ENCODE data around the gene GRIK4.

GRIK4 gene

DNA sequence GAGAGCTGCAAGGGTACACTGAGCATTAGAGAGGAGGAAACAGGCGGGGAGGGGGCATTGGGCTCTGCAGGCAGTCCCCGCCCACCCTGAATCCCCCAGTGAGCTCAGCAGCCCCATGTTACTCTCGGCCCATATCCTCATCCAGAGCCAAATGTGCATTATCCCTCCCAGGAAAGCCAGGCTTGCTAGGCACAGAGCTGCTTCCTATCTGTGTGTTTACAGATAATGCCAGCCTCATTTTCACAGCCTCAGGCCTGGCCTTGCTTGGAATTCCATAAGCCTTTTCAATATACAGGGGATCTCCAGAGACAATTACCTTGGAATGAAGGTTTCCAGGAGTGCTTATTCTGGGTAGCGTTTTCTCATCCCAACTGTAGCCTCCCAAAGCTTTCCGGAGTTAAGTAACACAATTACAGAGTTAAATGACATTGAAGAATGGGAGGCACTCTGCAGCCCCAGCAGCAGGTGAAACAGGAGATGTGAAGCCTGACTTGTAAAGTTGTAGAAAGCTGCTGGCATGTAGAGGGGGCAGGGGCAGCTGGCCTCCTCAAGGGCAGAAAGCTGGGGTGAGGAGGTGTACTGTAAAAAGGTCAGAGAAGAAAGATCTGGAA, 420.9 kb downstream of the GRIK4 start:
- no peak for DNase-seq (ENCODE audit: low read depth in 3 of 3, low spot score in 1 of 3)

DNA sequence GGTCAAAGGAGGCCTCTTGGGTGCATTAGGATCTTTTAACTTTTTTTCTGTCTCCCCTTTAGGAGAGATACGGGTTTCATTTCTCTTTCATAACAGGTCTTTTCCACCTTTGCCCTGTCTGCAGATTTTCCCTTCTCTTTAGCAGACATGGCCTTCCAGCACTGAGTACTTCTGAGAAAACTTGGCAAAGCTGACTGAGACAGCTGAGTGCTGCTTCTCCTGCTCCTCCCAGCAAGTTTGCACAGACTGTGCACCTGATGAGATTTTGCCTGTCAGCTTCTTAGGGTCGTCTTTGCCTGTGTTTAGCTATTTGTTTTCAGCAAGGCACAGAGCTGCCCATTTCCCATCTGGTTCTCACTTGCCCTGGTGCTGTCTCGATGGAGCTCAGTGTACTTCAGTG, 424.8 kb downstream of the GRIK4 start:
- DNase-seq (ENCODE audit: low read depth in 3 of 3, low spot score in 1 of 3) = no peak

DNA sequence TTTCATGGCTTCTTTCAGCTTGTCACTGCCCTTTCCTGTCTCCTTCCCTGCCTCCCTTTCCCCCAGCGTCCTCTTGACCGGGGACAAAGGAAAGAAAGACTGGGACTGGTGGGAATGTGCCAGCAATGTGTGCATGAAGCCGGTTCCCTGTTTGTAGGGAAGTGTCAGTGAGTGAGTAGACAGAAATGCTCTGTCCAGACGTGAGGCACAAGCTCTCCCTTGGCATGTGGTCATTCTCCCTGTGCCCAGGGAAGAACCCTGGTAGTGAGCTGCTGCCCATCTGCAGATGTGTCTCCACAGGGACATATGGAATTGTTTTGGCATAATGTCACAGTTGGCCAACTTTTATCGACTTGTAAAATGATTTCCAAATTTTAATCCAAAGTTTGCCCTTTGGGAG, 426.0 kb downstream of the GRIK4 start:
- DNase-seq (ENCODE audit: low read depth in 3 of 3, low spot score in 1 of 3) = no peak

DNA sequence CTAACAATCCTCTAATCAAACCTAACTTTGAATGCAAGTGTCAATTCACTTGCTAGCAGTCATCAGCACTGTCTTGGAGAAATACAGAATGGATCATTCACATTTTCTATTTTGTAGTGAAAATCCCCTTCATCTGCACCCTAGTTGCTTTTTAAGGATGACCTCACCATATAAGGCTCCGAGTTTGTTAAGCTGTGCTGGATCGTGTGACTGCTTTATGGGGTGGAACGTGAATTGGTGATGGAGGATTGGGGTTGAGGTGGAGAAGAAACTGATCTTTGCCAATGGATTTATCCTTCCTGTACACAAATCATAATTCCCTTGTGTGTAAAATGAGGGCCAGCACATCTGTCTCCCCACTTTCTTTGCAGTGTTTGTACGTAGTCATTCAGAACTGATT, 426.7 kb downstream of the GRIK4 start:
- no peak for DNase-seq (ENCODE audit: low read depth in 3 of 3, low spot score in 1 of 3)

DNA sequence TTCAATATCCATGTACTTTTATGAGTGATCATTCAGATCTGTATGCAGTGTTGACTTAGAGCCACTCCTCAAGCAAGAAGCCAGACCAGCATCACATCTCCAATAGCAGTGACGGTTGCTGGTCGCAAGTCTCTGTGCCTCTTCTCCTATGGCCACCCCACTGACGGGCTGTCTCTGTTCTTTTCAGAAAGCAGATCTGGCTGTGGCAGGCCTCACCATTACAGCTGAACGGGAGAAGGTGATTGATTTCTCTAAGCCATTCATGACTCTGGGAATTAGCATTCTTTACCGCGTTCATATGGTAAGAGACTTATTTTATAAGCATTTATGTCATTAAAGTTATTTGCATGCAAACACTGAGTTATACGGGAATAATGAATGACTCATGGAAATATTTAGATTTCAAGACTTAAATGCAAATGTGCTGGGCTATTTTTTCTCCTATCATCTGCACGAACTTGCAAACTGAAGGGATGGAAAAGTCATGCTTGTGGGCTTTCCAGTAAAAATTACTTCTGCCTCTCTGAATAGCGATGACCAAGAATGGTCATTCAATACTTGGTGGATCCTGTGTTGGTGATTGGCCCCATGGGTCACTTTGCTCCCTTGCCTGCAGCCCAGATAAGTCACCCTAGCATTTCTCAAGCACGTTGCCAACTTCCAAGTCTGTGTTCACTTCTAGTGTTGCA, 428.8 kb downstream of the GRIK4 start:
- DNase-seq (ENCODE audit: low read depth in 3 of 3, low spot score in 1 of 3) = no peak

DNA sequence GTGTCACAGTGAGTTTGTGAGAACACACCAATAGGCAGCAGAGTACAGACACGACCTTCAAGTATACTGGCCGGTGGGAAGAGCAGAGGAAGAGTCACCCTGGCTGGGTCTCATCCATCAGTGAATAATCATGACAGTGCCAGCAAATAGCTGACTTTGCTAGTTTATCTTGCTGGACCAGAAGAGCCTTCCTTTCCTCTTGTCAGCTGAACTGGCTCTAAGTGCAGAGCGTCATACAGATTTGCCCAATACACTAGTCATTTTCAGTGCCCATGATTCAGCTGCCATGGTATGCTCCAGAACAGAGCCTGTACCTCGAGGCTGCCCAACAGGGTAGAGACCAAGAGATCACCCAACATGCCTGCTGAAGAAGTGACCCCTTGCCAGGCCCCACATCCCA, 429.5 kb downstream of the GRIK4 start:
- DNase-seq (ENCODE audit: low read depth in 3 of 3, low spot score in 1 of 3) = no peak

DNA sequence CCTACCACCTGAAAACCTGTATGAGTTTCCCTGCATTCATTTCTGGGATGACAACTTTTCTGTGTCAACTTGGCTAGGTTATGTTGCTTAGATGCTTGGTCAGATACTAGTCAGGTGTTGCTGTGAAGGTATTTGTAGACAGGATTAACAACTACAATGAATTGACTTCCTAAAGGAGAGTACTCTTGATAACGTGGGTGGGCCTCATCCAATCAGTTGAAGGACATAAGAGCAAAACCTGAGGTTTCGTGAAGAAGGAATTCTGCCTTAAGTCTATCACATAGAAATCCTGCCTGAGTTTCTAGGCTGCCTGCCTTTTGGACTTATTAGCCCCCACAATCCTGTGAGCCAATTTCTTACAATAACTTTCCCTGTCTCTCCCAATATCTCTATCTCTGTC, 431.2 kb downstream of the GRIK4 start:
- DNase-seq (ENCODE audit: low read depth in 3 of 3, low spot score in 1 of 3) = no peak

DNA sequence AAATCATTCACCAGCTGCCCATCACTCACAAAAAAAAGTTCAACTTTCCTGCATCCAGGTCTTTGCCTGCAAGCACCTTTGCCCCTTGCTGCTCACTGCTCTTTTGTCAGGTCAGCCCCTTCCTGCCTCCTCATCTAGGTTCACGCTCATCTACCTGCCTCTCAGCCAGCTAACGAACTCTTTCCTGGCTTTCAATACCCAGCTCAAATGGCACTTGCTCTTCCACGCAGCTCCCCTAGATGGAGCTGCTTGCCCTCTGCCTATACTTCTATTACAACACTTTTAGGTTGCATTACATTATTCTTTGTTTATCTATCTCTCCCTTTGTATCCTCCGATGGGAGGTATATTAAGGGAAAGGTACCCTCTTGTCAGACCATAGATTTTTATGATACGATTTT, 433.5 kb downstream of the GRIK4 start:
- DNase-seq (ENCODE audit: low read depth in 3 of 3, low spot score in 1 of 3) = no peak

DNA sequence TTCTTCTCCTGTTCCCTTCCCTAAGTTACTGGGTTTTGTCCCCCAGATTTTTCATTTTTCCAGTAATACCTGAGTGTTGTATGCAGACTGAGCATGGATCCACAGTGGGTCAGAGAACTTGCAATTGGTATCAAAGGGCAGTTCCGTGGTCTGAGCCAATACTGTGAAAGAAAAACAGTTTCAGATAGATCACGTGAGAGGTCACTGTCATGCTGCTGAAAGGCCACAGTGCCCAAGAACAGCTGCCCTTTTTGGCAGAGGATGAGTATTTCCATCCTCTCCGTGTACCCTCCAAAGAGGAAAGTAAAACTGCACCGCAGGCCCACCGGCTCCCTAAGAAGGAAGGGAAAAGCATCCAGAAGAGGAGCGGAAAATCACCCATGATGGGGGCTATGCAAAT, 439.3 kb downstream of the GRIK4 start:
- DNase-seq (ENCODE audit: low read depth in 3 of 3, low spot score in 1 of 3) = no peak

DNA sequence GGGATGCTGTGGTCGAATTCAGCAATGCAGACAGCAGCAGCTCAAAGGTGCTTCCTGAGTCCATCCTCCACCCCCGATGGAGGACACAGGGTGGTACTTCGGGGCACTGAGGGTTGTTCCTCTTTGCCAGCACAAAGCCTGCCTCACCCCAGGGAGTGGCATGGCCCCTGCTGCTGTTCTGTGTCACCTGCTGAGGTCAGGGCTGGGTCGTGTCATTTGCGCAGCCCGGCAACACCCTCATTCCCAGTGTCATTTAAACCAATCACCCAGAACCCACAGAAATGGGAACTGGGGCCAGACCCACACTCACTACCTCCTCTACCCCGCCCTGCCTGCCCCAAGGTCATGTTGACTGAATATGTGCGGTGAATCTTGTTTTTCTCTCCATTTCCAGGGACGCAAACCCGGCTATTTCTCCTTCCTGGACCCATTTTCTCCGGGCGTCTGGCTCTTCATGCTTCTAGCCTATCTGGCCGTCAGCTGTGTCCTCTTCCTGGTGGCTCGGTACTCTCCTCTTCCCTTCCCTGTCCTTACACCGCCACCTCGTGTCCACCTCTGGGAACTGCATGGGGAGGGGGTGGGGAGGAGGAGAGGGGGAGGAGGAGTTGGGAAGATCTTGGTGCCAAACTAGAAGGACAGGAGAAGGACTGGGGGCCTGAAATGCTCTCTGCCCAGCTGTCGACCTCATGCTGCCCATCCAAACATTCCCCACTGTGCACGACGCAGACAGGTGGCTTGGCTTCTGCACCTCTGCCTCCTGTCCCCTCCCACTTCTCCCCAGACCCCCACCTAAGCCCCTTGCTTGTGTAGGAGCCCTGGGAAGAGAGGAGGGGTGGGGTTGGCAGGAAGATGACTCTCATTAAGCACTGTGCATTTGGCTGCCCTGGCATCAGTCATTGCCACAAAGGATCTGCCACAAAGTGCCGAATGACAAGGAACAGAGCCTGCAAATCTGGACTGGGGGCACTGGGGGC, 441.2 kb downstream of the GRIK4 start:
- DNase-seq (ENCODE audit: low read depth in 3 of 3, low spot score in 1 of 3) = peak in 2 of 3 donors; percentile 30 to 49

DNA sequence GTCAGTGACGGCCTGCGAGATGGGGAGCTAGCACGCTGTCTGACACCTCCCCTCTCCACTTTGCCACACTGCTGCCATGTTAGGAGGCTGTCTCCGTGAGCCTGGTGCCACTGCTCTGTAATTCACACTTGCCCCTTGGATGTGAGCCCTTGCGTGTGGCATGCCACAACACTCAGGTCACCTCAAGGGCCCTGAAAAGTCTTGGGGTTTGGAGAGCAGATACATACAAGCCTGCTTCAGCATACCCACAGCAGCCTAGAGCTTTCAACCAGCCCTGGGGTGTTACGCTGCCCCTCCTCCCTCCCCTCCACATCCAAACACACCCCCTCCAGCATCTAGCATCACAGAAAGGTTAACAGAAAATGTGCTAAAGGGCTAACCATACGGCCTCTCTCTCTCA, 442.8 kb downstream of the GRIK4 start:
- DNase-seq (ENCODE audit: low read depth in 3 of 3, low spot score in 1 of 3) = no peak

DNA sequence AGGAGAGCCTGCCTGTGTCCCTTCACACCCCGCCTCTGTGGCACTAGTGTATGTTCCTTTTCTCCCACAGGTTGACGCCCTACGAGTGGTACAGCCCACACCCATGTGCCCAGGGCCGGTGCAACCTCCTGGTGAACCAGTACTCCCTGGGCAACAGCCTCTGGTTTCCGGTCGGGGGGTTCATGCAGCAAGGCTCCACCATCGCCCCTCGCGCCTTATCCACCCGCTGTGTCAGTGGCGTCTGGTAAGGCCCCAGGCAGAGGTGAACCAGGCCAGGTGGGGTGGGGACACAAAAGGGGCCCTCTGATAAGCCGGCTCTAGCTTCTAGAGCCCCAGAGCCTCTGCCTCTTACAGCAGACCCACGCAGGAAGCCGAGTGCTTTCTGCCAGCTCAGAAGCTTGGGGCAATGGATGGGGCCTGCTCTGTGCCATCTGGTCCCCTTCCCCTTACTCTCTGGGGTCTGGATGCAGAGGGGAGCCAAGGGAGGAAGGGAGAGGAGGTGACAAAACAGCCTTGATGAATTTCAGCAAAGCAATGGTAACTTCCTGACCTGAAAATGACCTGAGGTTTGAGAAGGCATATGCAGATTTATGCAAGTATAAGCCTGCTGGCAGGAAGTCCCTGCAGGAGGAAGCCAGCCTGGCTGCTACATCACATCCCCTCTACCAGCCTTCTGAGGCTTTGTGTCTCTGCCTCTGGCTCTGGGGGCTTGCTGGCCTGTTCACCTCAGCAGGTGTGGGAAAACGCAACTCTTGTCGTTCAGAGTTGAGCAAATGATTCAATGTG, 445.4 kb downstream of the GRIK4 start:
- DNase-seq (ENCODE audit: low read depth in 3 of 3, low spot score in 1 of 3) = no peak

DNA sequence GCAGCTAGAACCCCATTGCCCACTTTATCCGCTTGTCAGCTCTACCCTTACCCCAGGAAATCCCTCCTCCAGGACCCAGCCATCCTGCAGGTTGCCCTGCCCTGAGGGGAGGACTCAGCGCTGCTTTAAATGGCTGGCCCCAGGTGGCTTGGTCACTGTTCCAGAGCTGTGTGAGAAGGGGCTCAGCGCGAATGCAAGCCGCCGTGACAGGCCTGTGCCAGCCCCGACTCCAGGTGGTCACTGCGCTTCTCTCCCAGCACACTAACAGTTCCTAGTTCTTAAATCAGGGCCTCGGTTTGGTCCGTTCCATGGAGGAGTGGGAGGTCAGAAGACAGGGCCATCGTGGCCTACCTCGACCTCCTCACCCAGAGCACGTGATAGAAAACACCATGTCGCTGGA, 446.6 kb downstream of the GRIK4 start:
- DNase-seq (ENCODE audit: low read depth in 3 of 3, low spot score in 1 of 3) = no peak

DNA sequence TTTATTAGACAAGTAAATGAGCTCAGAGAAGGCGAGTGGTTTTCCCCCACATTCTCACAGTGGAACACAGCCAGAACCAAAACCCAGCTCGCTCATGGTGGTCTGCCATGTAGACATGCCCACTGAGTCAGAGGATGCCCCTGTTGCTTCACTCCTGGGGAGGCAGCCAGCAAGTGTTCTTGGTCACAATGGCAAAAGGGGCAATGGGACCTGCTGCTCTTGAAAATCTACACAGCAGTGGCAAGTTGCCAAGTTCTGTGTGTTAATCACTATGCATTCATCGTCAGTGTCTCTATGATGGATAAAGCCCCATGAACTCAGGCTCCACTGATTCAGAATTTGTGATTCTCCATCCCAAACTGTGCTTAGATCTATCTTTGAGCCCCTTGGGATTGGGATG, 447.6 kb downstream of the GRIK4 start:
- no peak for DNase-seq (ENCODE audit: low read depth in 3 of 3, low spot score in 1 of 3)

DNA sequence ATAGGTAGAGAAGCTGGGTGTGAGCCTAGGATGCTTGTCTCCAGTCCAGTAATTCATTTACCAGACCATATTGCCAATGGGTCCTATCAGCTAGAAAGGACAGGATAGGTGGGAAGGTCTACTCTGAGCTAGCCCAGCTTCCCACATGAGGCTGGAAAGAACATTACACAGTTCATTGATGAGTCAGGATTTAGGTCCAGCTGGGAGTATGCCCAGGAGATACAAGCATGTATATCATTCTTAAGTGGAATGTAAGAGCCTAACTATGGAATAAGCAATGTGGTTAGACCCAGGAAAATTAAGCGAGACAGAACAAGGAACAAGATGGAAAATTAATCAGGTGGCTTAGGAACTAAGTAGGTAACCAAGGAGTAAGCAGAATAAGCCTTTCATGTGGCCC, 453.3 kb downstream of the GRIK4 start:
- DNase-seq (ENCODE audit: low read depth in 3 of 3, low spot score in 1 of 3) = no peak

DNA sequence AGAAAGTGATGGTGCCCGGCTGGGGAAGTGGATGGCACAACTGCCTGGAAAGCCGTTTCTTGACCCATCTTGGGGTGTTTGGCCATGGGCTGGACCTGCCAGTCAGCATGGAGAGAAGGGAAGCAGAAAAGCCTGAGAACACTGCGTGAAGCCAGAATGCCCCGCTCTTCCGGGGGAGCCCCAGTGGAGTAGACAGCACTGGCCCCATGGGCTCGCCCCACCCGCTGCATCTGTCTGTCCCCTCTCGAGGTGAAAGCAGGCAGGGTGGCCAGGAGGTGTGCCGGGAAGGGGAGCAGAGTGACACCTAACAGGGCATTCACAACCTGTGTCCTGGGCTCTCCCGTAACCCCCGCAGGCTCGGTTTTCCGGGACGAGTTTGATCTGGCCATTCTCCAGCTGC, 455.3 kb downstream of the GRIK4 start:
- no peak for DNase-seq (ENCODE audit: low read depth in 3 of 3, low spot score in 1 of 3)

DNA sequence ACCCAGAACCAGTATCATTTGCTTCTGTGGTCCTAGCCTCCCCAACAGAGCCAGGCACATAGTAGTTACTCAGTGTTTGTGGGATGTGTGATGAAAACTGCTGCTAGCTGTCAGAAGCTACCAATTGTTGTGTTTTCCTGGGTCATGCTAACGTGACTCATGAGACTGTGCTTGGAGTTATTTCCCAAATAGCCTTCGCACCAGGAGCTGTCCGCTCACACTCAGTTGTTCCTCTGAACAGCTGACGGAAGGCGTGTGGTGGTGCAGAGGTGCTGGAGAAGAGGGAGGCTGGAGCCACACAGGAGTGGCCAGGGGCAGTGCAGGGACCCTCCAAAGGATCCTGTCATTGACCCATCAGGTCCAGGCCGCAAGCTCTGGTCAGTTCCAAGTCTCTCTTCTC, 458.4 kb downstream of the GRIK4 start:
- no peak for DNase-seq (ENCODE audit: low read depth in 3 of 3, low spot score in 1 of 3)

DNA sequence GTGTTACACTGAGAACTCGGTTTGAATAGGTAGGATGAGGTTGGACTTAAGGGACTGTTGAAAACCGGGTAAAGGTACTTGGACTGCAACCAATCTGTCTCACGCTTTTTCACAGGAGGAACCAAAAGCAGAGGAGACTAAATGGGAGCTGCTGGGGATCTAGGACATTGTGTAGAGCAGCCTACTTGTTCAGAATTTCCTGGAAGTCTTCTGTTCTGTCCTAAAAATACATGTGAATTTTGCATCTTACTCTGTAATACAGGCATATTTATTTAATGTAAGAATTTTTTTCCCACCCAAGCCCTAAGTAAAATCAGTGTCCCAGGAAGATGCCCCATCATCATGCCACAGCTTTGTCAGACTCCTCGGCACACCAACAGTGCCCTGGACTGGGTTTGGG, 460.3 kb downstream of the GRIK4 start:
- no peak for DNase-seq (ENCODE audit: low read depth in 3 of 3, low spot score in 1 of 3)

DNA sequence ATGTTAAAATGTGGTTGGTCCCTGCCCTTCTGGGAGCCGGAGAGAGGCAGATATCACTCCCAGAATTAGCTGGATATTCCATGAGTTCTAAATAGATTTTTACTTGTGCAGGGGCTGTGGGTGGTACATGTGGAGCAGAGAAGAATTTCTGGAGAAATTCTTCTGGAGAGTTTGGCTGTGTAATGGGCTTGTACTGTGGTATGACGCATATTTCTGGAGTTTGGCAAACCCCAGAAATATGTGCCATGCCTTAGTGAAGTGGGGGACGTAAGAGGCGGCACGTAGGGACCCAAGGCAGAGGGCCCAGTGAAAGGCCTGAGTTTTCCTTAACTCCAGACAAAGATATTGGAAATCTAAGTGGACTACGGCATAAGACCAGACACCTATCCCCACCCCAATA, 461.1 kb downstream of the GRIK4 start:
- no peak for DNase-seq (ENCODE audit: low read depth in 3 of 3, low spot score in 1 of 3)

DNA sequence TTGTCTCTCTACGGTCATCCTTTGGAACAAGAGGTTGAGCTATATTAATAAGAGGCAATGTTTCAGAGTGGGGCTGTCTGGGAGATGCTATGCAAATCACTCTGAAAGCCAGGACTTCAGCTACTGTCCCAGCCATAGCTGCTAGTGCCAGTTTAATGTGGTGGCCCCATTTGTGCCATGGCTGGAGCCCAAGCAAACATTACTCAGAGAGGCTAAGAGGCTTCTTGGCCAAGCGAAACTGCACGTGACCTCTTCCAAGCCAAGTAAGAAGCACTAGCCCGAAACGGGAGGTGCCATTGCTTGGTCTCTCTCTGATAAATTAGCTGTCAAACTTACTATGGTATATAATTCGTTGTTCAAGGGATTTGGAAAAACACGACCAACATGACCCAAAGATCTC, 462.0 kb downstream of the GRIK4 start:
- DNase-seq (ENCODE audit: low read depth in 3 of 3, low spot score in 1 of 3) = no peak

DNA sequence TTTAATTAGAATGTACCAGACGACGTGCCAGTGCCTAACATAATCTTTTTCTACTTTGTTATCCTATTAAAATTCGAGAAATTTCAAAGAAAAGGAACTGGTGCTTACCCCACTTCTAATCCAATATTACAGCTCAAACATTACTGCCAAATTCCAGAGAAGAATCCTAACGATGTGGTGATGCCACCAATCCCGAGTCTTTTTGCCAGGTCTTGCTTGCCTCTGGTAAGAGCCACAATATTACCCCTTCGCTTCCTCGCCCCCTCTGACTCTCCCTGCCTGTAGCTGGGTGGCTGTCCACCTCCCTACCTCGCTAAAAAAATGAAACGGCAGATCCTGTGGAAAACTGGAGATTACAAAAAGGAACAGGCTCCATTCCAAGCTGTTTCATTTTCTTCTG, 462.9 kb downstream of the GRIK4 start:
- DNase-seq (ENCODE audit: low read depth in 3 of 3, low spot score in 1 of 3) = no peak

All from stimulated activated CD4-positive, alpha-beta T cell treated with anti-CD3 and anti-CD28 coated beads, TNF-alpha, amount 100 ng/mL, for 1 hour (primary cell).